ENCODE measurements around the gene ABAT.
"Not testable (repeated sequence)": the region's sequence is repeated elsewhere in the genome, so short reads cannot be mapped to it uniquely, and the experiment has no call there.

Gene ABAT

DNA sequence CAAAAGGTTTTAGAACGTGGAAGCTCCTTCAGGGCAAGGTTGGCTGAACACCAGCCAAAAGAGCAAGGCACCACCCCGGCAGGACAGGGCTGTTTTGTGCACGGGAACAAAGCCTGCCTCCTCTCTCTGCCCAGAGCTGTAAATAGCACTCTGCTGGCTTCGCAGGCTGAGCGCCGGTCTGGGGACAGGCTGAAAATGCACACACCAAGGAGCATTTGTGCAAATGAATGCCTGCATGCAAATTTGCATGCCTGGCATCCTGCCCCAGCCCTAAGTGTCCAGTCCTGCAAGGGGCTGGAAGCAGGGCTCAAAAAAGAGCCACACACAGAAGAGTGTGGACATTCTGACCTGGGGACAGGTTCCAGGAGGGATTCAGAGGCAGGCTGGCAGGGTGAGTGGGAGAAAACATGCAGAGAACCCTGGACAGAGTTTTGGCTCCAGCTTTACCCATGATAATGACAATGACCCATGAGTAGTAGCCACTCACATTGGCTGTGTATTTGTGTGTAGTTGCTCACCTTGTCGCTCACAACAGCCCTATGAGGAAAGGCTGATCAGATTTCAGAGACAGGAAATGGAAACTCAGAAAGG lies 11.7 kb downstream of the ABAT start:
- H3K9me3 Mint-ChIP-seq: peaks cover 8% of the 10 kb centered on the region
- H3K4me1 Mint-ChIP-seq: no peaks in the 10 kb centered on the region
- no peak for ATAC-seq
- H3K36me3 Mint-ChIP-seq: no peaks in the 10 kb centered on the region
- H3K4me3 Mint-ChIP-seq: no peak overlapping the region
- peak overlapping the region; percentile 10 for H3K27ac Mint-ChIP-seq
- DNase-seq (ENCODE audit: low spot score in 2 of 2): no peak

DNA sequence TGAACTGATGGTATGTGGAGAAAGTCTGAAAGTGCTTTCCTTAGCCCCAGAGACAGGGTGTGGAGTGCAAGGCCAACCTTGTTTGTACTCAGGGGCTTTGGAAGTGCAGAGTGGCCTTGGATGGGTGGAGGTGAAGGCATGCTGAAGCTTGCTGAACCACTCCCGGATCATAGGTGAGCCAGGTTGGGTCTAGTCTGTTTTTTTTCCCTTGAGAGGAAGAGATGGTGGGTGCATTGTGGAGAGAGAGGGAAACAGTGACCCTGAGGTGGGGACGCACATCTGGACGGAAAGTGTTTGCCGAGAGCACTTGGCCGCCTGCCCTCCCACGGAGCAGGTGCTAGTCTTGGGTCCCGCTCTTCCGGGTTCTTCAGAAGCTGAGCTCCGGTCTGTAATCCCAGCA lies 12.5 kb downstream of the ABAT start:
- Mint-ChIP-seq H3K4me1 (no peaks in the 10 kb centered on the region), H3K4me3 (no peak overlapping the region), H3K27ac (no peak overlapping the region), H3K9me3 (peaks cover 8% of the 10 kb centered on the region), H3K36me3 (no peaks in the 10 kb centered on the region)
- no peak for ATAC-seq
- no peak for DNase-seq (ENCODE audit: low spot score in 2 of 2)

DNA sequence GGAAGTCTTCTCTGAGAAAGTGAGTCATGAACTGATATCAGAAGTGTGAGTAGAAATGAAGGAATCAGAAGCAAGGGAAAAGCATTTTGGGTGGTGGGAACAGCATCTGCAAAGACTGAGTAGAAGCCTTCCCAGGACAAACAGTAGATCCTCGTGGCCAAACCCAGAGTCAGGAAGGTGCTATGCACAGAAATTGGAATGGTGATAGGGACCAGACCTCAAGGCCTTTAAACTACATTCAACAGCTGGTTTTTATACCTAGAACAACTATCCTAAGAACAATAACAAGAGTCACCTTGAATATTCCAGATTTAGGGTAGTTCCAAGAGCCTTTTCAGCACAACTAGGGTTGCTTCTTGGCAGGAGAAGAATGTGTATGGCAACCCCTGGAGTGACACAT lies 15.3 kb downstream of the ABAT start:
- peaks cover 8% of the 10 kb centered on the region for H3K9me3 Mint-ChIP-seq
- no peaks in the 10 kb centered on the region for H3K4me1 Mint-ChIP-seq
- H3K27ac Mint-ChIP-seq: no peak overlapping the region
- DNase-seq (ENCODE audit: low spot score in 2 of 2) (no peak), ATAC-seq (no peak)
- no peak overlapping the region for H3K4me3 Mint-ChIP-seq
- H3K36me3 Mint-ChIP-seq: peaks cover 6% of the 10 kb centered on the region

DNA sequence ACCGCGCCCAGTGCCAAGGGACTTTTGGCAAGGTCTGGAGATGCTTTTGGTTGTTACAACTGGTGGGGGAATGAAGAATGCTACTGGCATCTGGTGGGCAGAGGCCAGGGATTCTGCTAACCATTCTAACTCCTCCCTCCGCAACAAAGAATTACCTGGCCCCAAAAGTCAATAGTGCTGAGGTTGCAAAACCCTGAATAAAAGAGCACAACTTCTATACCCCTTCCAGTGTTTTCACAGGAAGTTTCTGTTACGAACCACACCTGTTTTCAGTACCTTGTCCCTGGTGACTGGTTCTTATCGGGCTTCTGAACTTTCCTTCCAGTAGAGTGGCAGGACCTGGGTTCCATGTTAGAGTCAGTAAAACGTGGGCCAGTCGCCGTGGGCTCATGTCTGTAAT lies 17.3 kb downstream of the ABAT start:
- DNase-seq (ENCODE audit: low spot score in 2 of 2): no peak
- ATAC-seq: no peak
- Mint-ChIP-seq H3K36me3 (peaks cover 6% of the 10 kb centered on the region), H3K9me3 (peaks cover 8% of the 10 kb centered on the region), H3K4me3 (no peak overlapping the region), H3K4me1 (no peaks in the 10 kb centered on the region), H3K27ac (no peak overlapping the region)

DNA sequence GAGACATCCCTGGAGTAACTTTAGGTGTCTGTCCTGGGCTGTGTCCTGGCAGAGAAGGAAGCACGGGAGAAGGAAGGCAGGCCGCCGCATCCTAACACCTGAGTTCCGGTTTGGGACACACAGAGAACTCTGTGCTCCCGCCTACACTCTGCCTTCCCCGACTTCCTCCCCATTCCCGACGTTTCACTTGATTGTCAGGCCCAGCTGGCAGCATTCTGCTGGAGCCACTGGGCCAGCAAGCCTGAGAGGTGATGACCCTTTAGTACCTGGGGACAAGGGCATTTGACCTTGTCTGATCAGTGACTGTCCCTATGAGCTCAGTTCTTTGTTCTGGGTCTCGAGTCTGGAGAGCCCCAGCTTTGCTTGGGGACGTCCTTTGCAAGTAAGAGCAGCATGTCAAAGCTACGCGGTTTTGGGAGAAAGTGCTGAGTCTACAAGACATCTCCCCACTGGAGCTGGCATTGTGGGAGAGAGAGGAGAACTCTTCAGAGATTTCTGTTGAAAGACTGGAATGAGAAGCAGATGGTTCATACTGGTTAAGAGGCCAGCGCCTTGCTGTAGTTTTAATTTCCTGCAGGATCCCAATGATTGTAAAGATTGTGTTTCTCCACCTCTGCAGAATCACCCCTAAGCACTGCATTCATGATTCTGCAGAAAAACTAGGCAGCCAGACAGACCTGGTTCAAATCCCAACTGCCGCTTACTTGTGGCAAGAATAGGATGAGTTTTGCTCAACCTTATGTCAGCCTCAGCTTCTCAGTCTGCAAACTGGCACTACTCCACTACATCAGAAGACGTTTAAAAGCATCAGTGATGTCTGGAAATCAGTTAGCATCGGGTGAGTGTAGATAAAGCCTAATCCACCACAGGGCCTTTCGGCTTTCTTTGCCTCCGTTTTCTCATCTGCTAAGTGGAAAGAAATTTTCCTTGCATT lies 20.6 kb downstream of the ABAT start:
- H3K4me3 Mint-ChIP-seq: no peak overlapping the region
- peaks cover 12% of the 10 kb centered on the region for H3K36me3 Mint-ChIP-seq
- DNase-seq (ENCODE audit: low spot score in 2 of 2) (no peak), ATAC-seq (no peak)
- H3K4me1 Mint-ChIP-seq: no peaks in the 10 kb centered on the region
- no peak overlapping the region for H3K27ac Mint-ChIP-seq
- no peaks in the 10 kb centered on the region for H3K9me3 Mint-ChIP-seq

DNA sequence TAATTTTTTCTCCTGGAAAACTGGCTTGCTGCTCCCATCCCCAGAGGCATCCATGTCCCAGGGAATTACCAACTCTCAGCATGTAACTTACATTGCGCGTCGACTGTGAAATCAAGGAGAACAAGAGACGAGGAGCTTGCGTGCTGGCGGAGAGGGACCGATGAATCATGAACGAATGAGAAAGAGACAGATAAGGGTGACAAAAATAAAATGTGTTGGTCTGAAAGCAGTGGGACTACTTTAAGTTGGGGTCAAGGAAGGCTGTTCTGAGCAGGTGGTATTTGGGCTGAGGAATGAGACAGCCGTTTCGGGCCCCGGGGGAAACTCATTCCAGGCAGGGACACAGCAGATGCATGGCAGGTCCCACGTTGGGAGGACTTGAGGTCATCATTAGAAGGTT lies 22.5 kb downstream of the ABAT start:
- Mint-ChIP-seq H3K9me3 (no peaks in the 10 kb centered on the region), H3K4me1 (no peaks in the 10 kb centered on the region), H3K27ac (no peak overlapping the region), H3K36me3 (peaks cover 12% of the 10 kb centered on the region), H3K4me3 (no peak overlapping the region)
- ATAC-seq: no peak
- no peak for DNase-seq (ENCODE audit: low spot score in 2 of 2)

DNA sequence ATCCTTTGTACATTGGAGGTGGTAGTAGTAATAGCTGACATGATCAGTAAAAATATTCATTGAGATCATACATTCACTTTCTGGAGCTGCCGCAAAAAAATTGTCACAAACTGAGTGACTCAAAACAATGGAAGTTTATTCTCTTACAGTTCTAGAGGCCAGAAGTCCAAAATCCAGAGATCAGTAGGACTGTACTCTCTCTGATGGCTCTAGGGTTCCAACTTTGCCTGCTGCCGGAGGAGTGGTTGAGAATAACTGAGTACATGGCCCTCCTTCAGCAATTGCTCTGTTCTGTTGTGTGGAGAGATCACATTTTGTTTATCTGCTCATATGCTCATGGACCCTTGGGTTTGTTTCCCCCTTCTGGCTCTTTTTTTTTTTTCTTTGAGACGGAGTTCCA lies 23.5 kb downstream of the ABAT start:
- no peak for ATAC-seq
- H3K27ac Mint-ChIP-seq: no peak overlapping the region
- H3K4me1 Mint-ChIP-seq: no peaks in the 10 kb centered on the region
- H3K4me3 Mint-ChIP-seq: no peak overlapping the region
- peaks cover 12% of the 10 kb centered on the region for H3K36me3 Mint-ChIP-seq
- no peaks in the 10 kb centered on the region for H3K9me3 Mint-ChIP-seq
- no peak for DNase-seq (ENCODE audit: low spot score in 2 of 2)

DNA sequence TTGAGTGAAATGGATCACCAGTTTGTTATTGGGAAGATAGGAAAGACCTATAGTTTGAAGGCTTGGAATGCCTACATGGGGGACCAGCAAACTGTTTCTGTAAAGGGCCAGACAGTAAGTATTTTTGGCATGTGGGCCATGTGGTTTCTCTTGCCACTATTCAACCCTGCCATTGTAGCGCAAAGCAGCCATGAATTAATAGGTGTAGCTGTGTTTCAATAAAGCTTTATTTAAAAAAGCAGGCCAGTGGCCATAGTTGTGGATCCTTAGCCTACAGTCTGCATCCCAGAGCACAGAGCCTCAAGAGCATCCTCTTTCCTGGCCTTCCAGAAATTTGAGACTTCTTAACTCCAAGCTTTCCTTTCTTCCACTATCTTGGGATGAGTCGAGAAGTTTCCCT lies 29.3 kb downstream of the ABAT start:
- Mint-ChIP-seq H3K4me3 (no peak overlapping the region), H3K4me1 (peaks cover 5% of the 10 kb centered on the region), H3K9me3 (no peaks in the 10 kb centered on the region), H3K36me3 (peaks cover 6% of the 10 kb centered on the region), H3K27ac (no peak overlapping the region)
- DNase-seq (ENCODE audit: low spot score in 2 of 2): no peak
- no peak for ATAC-seq

DNA sequence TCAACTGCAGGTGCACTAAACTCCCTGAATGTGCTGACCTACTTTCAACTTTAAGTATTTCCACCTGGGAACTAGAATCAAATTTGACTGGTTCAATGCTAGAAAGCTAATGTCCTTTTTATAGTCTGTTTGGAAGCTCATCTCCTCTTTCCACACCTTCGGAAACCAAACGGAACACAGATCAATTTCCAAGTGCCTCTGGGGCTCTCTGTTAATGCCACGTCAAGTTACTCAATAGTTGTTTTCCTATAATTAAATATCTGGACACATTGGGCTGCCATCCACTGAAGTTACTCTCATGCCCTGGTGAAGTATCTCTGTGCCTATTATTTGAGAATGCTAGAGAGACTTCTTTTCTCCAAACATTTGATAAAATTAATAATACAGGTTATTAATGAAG lies 29.7 kb downstream of the ABAT start:
- Mint-ChIP-seq H3K36me3 (peaks cover 6% of the 10 kb centered on the region), H3K4me3 (no peak overlapping the region), H3K27ac (no peak overlapping the region), H3K9me3 (no peaks in the 10 kb centered on the region), H3K4me1 (peaks cover 5% of the 10 kb centered on the region)
- DNase-seq (ENCODE audit: low spot score in 2 of 2) (no peak), ATAC-seq (no peak)

DNA sequence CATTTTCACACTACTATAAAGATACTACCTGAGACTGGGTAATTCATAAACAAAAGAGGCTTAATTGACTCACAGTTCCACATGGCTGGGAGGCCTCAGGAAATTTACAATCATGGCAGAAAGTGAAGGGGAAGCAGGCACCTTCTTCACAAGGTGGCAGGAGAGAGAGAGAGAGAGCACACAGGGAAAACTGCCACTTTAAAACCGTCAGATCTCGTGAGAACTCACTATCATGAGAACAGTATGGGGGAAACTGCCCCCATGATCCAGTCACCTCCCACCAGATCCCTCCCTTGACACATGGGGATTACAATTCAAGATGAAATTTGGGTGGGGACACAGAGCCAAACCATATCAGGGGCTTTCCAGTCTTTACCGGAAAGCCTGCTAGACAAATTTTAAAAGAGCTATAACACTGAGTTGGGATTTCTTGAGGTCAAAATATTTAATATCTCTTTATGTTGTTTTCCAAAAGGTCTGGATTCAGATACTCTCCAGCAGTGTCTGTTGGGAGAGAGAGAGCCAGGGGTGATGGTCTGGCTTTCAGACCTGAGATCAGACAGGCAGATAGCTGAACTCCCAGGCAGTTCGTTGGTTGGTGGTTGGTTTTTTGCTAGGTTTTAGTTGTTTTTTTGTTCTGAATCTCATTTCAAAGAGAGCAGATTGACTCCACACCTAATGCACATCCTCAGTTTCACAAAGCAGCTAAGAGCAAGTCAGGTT lies 30.8 kb downstream of the ABAT start:
- not testable (repeated sequence) for H3K4me3 Mint-ChIP-seq; ATAC-seq; H3K36me3 Mint-ChIP-seq; DNase-seq (ENCODE audit: low spot score in 2 of 2); H3K9me3 Mint-ChIP-seq; H3K4me1 Mint-ChIP-seq
- peak overlapping the region; percentile 61 for H3K27ac Mint-ChIP-seq

DNA sequence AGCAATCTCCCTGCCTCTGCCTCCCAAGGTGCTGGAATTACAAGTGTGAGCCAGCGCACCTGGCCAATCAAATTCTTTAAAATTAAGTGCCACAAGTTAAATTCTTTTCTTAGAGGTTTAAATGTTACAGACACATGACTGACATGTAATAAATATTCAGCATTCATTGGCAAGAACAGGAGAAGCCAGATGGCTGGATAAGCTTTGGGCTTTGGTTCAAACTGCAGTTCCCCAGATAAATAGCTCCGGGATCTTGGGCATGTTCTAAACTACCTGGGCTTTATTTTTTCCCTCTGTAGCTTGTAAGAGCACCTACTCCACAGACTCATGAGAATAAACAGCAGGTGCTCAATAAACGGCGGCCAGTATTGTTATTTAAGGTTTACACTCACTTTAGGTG lies 34.1 kb downstream of the ABAT start:
- H3K36me3 Mint-ChIP-seq: no peaks in the 10 kb centered on the region
- no peak for DNase-seq (ENCODE audit: low spot score in 2 of 2)
- peaks cover 5% of the 10 kb centered on the region for H3K4me1 Mint-ChIP-seq
- H3K27ac Mint-ChIP-seq: no peak overlapping the region
- H3K4me3 Mint-ChIP-seq: no peak overlapping the region
- H3K9me3 Mint-ChIP-seq: no peaks in the 10 kb centered on the region
- no peak for ATAC-seq

DNA sequence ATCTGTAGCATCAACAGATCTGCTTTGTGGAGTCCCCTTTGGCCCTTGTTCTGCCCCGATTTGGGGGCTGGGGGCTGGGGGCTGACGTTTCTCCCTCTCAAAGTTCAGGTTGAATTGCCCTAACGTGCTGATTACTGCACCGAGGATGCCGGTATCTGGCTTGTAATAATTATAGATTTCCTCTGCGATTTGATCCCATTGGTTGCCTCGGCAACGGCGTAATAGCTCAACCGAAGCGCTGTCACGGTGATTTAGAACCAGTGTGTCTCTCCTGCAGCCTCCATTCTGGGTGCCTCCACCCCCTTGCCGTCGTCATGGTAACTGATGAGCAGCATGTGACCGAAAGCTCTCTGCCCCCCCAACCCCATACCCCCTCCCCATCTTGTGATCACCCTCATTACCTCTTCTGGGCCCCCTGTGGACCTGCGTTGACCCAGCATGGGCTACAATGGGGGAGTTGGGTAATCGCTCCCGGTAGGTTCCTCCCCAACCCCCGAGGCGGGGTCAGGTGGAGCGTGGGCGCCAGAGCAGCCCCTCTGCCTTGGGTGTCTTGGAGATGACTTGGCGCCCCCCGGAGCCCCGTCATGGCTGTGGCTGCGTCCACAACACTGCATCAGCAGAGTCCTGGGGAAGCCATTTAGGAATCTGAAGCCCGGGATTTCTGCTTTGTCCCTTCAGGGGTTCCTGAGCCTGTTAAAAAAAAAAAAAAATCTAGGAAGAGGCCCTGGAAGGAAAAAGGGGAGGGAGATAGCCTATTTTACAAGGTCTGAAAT lies 38.4 kb downstream of the ABAT start:
- H3K9me3 Mint-ChIP-seq: peaks cover 3% of the 10 kb centered on the region
- ATAC-seq (no peak), DNase-seq (ENCODE audit: low spot score in 2 of 2) (no peak)
- no peak overlapping the region for H3K27ac Mint-ChIP-seq
- H3K36me3 Mint-ChIP-seq: peaks cover 4% of the 10 kb centered on the region
- H3K4me3 Mint-ChIP-seq: no peak overlapping the region
- H3K4me1 Mint-ChIP-seq: no peaks in the 10 kb centered on the region

DNA sequence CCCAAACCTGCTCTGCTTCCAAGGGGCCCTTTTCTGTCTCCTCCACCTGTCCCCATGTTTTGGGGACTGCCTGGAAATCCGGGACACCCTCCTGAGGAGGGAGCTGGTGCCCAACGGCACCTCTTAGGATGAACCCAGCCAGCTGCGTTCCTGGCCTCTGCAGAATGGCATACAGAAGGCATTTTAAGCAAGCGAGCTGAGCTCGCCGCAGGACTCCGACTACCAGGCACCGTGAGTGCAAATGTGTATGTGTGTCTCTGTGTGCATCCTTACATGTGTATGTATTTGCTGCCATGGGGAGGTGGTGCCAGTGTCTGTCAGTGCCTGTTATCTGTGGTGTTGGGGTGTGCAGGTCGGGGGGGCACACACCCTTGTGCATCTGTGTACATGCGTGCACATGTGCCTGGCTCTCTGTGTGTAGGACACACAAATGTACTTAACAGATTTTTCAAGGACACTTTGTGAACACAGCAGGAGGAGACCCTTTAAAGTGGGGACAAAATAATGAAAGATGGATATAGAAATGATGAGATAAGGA lies 39.3 kb downstream of the ABAT start:
- ATAC-seq (no peak), DNase-seq (ENCODE audit: low spot score in 2 of 2) (no peak)
- Mint-ChIP-seq H3K4me1 (no peaks in the 10 kb centered on the region), H3K27ac (no peak overlapping the region), H3K36me3 (peaks cover 4% of the 10 kb centered on the region), H3K9me3 (peaks cover 3% of the 10 kb centered on the region), H3K4me3 (no peak overlapping the region)

DNA sequence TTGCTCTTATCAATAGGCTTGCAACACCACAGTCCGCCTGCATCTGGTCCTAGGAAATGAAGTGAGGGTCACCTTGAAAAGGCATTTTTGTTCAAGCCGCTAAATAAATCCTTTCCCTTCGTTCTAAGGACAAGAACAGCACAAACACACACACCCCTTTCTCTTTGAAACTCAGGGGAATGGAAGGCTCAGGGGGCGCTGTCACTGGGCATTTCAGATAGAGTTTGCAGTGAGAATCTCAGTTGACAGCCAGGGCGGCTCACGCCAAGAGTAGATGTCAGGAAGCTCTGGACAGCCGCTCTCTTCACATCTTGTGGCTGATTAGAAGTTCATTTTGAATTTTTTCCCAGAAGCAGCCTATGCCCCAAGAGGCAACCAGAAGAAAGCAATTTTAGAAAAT lies 39.8 kb downstream of the ABAT start:
- peaks cover 3% of the 10 kb centered on the region for H3K9me3 Mint-ChIP-seq
- no peaks in the 10 kb centered on the region for H3K4me1 Mint-ChIP-seq
- DNase-seq (ENCODE audit: low spot score in 2 of 2) (no peak), ATAC-seq (no peak)
- no peak overlapping the region for H3K4me3 Mint-ChIP-seq
- H3K36me3 Mint-ChIP-seq: peaks cover 4% of the 10 kb centered on the region
- H3K27ac Mint-ChIP-seq: no peak overlapping the region

DNA sequence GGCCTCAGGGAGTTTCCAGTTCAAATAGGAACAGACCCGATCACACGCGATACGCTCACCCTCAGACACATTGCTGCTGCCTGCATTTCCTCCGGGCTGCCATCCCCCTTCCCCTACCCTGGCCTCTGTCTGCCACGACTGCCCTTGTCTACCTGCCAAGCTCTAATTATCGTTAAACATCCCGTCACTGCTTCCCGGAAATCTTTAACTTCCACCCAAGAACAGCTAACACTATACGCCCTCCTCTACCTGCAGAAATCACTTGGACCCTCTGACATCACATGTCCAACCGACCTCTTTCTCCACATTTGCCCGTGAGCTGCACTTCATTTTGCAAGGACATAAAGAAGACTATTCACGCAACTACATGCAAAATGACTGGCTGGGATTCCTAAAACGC lies 40.4 kb downstream of the ABAT start:
- DNase-seq (ENCODE audit: low spot score in 2 of 2) (no peak), ATAC-seq (no peak)
- no peak overlapping the region for H3K4me3 Mint-ChIP-seq
- no peaks in the 10 kb centered on the region for H3K4me1 Mint-ChIP-seq
- peaks cover 4% of the 10 kb centered on the region for H3K36me3 Mint-ChIP-seq
- H3K27ac Mint-ChIP-seq: no peak overlapping the region
- H3K9me3 Mint-ChIP-seq: peaks cover 3% of the 10 kb centered on the region
